ENCODE measurements around the gene STK11. TPM values are rescaled to one million over a fixed set of nuclear protein-coding genes. Genes with fewer than 3 reads are reported as not detected.

Gene STK11, protein sequence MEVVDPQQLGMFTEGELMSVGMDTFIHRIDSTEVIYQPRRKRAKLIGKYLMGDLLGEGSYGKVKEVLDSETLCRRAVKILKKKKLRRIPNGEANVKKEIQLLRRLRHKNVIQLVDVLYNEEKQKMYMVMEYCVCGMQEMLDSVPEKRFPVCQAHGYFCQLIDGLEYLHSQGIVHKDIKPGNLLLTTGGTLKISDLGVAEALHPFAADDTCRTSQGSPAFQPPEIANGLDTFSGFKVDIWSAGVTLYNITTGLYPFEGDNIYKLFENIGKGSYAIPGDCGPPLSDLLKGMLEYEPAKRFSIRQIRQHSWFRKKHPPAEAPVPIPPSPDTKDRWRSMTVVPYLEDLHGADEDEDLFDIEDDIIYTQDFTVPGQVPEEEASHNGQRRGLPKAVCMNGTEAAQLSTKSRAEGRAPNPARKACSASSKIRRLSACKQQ
- 113 and 140 TPM in 2 replicates for total RNA-seq

DNA sequence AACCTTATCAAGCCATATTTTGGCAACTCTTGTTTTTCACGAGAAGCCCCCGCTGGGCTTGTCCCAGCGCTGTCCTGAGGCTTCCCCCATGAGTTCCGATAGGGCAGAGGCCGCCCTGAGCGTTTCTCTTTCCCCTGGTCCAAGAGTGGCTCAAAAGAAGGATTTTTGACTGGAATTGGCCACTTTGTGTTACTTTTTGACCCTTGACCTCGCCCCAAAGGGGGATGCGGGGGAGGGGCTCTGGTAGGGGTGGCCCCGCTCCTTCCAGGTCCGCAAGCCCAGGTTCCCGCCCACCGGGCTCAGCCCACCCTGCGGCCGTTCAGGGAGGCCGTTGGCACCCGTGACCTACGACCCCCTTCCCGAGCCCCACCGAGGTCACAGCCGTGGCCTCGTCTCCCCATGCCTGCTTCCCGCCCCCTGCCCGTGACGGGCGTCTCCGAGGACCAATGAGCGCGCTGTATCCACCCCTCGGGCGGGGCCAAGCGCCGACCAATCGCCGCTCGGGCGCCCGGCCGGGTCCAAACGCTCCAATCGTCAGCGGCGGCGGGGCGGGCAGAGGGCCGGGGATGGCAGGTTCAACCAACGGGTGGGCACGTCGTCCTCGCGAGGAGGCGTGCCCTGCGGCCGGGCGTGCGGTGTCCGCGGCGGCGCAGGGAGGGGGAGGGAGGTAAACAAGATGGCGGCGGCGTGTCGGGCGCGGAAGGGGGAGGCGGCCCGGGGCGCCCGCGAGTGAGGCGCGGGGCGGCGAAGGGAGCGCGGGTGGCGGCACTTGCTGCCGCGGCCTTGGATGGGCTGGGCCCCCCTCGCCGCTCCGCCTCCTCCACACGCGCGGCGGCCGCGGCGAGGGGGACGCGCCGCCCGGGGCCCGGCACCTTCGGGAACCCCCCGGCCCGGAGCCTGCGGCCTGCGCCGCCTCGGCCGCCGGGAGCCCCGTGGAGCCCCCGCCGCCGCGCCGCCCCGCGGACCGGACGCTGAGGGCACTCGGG lies at the start of gene STK11:
STK11 (plus strand) TSS at position 665 of the 986 bp plus-strand sequence. CDS start 1,136 bp downstream, outside the sequence.
- peak; percentile 78 for DNase-seq (ENCODE audit: low read depth)

- no peak for DNase-seq (ENCODE audit: low read depth)
Observed at GRCh38 chr19:1156305-1156801, 49.2 kb upstream of the STK11 start.

GRCh38 chr19:1156830-1157615 lies 48.6 kb upstream of the STK11 start:
- no peak for DNase-seq (ENCODE audit: low read depth)

- DNase-seq (ENCODE audit: low read depth): no peak
Observed at GRCh38 chr19:1157931-1158884, 47.4 kb upstream of the STK11 start.

- DNase-seq (ENCODE audit: low read depth): no peak
Observed at GRCh38 chr19:1158885-1159448, 46.6 kb upstream of the STK11 start.

DNA sequence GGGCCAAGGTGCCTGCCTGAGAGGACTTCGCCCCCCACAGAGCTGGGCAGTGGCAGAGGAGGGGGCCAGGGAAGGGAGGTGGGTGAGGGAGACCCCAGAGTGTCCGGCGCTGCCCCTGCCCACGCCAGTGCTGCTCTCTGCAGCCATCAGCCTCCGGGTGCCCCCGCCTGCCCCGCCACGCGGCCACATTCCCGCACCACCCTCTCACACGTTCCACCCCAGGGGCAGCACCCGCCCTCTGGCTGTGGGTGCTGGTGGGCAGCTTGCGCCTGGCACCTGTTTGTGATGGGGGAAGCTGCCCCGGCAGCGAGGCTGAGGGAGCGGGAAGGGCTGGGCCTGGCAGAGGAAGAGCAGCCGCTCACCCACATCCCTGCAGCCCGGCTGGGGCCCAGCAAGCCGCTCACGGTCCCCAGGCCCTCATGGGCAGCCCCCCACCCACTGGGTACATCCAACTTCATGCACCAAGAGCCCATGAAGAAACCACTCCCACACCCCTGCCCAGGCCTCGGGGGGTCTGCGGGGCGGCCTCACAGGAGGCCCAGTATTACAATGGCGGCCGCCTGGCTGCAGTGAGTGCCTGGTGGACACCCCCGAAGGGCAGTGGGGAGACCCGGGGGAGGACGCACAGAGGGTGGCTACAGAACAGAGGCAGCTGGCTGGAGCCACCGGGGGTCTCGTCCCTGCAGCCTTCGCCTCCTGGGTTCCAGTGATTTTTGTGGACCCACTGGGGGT lies 45.5 kb upstream of the STK11 start:
- no peak for DNase-seq (ENCODE audit: low read depth)

DNA sequence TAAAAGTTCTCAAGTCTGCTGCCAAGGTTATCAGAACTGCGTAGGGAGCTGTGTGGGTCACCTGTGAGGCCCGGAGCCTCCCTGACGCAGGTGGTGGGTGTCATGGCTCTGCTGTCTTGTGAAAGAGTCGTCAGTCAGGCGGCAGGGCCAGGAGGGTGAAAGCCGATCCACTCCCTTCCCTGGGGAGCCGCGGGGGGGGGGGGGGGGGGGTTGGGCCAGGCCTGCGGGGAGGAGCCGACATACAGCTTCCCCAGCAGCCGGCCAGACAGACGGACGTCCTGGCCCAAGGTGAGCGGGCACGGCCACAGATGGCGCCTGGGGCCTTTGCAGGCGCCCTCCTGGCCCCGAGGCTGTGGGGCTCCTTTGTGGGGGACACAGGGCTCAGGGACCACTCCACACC lies 43.9 kb upstream of the STK11 start:
- no peak for DNase-seq (ENCODE audit: low read depth)

GRCh38 chr19:1162404-1163282 lies 42.9 kb upstream of the STK11 start:
- no peak for DNase-seq (ENCODE audit: low read depth)

DNA sequence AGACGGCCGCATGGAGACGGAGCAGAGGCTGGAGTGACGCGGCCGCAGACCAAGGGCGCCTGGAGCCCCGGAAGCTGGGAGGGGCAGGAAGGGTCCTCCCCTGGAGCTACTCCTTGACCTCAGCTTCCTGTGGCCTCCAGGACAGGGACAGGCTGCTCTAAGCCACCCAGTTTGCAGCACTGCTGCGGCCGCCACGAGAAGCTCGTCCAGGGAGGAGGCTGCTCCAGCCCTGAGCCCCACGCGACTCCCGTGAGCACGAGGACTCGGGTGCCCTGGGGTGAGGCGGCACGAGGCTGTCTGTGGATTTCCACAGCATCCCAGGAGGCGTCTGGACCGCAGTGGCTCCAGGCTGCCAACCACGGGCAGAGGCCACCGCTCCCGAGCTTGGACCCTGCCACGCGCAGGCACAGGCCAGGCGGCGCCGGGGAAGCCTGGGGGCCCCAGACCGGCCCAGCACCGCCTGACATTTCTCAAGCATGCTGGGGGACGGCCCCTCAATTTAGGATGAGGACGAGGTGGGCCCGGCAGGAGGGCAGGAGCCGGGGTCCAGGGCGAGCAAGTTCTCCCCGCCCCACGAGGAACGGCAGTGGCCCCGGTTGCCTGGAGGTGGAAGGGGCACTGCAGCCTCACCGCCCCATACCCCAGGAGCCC lies 42.2 kb upstream of the STK11 start:
- no peak for DNase-seq (ENCODE audit: low read depth)

DNA sequence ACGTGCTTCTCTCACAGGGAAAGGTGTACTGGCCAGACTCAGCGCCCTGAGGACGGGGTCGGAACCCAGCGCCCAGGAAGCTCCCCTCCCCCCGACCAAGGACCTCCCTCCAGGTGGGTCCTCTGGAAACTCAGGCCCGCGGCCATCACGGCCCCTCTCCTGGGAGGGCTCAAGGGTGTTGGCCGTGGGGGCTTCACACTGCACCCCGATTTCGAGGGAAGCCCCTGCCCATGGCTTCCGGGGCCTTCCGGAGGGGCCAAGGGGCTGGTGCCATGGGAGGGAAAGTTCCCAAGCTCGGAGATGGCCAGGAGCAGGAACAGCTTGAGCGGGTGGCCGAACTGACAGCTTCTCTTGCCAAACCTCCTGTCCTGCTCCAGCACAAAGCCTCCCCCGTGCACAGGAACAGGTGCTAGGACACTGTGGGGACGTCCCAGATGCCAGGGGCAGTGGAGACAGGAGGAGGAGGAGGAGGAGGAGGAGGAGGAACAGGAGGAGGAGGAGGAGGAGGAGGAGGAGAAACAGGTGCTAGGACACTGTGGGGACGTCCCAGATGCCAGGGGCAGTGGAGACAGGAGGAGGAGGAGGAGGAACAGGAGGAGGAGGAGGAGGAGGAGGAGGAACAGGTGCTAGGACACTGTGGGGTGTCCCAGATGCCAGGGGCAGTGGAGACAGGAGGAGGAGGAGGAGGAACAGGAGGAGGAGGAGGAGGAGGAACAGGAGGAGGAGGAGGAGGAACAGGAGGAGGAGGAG lies 41.5 kb upstream of the STK11 start:
- DNase-seq (ENCODE audit: low read depth): no peak

DNA sequence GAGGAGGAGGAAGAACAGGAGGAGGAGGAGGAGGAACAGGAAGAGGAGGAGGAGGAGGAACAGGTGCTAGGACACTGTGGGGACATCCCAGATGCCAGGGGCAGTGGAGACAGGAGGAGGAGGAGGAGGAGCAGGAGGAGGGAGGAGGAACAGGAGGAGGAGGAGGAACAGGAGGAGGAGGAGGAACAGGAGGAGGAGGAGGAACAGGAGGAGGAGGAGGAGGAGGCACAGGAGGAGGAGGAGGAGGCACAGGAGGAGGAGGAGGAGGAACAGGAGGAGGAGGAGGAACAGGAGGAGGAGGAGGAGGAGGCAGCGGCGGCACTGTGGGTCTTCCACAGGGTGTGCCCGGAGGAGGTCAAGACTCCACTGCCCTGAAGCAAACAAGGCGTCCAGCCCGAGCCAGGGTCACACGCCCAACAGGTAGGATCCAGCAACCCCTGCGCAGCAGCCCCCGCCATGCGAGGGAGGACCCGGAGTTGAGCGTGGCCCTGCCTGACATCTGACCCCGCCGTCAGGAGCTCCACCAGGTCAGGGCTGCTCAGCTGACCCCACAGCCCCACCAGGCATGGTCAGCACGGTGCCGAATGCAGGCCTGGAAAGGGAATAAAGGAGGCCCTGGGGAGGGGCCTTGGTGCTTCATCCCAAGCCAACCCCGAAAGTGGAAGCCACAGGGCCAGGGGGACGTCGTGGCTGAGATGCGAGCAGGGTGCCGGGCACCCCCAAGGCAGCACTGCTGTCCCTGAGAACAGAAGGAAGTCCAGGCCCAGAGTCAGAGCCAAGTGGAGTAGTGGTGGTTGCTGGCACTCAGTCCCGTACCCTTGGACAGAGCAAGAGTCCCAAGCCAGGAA lies 40.7 kb upstream of the STK11 start:
- no peak for DNase-seq (ENCODE audit: low read depth)

DNA sequence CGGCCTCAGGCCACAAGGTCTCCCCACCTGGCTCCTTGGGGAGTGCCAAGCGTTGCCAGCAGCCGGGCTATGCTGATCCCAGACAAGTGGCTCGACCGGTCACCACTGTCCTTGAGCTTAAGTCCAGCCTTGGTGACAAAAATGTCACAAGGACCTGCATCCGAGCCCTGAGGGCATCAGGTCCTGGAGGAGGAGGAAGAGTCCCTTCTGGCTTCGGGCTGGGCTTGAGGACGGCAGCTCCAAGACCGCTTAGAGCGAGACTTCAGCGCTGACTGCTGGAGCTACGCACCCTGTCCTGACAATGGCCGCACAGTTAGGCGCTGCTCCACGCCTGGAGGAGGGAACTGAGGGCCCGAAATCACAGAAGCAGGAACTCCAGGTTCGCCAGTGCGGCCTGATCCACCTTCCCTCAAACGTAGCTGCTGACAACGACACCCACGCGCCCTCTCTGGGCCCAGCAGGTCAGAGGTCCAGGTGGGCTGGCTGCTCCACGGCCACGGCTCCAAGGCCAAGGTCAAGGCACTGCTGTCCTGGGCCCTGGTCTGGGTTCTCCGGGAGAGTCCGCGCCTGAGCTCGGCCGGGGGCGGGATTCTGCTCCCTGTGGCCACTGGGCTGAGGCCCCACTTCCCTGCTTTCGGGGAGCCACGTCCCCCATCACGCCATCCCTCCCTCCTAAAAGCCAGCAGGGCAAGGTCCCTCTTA lies 38.6 kb upstream of the STK11 start:
- no peak for DNase-seq (ENCODE audit: low read depth)

- DNase-seq (ENCODE audit: low read depth): no peak
Observed at GRCh38 chr19:1167687-1168571, 37.6 kb upstream of the STK11 start.
